ENCODE data around the gene BTNL2.

Gene BTNL2

DNA sequence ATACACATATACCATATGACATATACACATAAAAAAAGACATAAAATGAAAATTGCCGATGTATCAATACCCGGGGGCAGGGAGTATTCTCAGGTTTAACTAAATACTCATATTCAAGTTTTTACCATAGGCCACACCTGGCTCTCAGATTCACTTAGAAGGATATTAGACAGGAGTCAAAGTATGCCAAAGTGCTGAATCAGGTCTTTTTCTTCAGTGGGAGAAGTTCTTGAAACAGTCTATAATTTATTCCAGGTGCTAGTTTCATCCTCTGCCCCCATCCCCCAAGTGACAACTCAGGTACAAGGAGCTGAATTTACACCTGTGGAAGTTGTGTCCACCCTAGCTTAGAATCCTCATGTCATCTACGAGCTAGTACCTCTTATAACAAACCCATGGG, 24.2 kb upstream of the BTNL2 start:
- peaks cover 12 to 14% of the 10 kb centered on the region in 2 donors for H3K4me1 Mint-ChIP-seq
- no peak overlapping the region for H3K4me3 Mint-ChIP-seq
- H3K27ac Mint-ChIP-seq = no peak overlapping the region
- no peaks in the 10 kb centered on the region for H3K36me3 Mint-ChIP-seq
- no peaks in the 10 kb centered on the region for H3K27me3 Mint-ChIP-seq
- no peak for ATAC-seq (replicated peaks)
- no peak for DNase-seq
- H3K9me3 Mint-ChIP-seq = no peaks in the 10 kb centered on the region

- ATAC-seq (replicated peaks) (no peak), DNase-seq (no peak)
- H3K36me3 Mint-ChIP-seq = no peaks in the 10 kb centered on the region
- no peaks in the 10 kb centered on the region for H3K9me3 Mint-ChIP-seq
- peaks cover 5 to 6% of the 10 kb centered on the region in 2 donors for H3K4me1 Mint-ChIP-seq
- H3K27me3 Mint-ChIP-seq = no peaks in the 10 kb centered on the region
- peak overlapping the region; percentile 25 for H3K27ac Mint-ChIP-seq
- H3K4me3 Mint-ChIP-seq = no peak overlapping the region
Observed at GRCh38 chr6:32430179-32430578, 23.2 kb upstream of the BTNL2 start.

- ATAC-seq (replicated peaks) (no peak), DNase-seq (no peak)
- Mint-ChIP-seq H3K36me3 (no peaks in the 10 kb centered on the region), H3K9me3 (no peaks in the 10 kb centered on the region), H3K4me3 (no peak overlapping the region), H3K4me1 (peaks cover under 1 to 2% of the 10 kb centered on the region in 2 donors), H3K27ac (no peak overlapping the region), H3K27me3 (peaks cover 3 to 7% of the 10 kb centered on the region in 2 donors)
Observed at GRCh38 chr6:32427934-32428474, 21.0 kb upstream of the BTNL2 start.

DNA sequence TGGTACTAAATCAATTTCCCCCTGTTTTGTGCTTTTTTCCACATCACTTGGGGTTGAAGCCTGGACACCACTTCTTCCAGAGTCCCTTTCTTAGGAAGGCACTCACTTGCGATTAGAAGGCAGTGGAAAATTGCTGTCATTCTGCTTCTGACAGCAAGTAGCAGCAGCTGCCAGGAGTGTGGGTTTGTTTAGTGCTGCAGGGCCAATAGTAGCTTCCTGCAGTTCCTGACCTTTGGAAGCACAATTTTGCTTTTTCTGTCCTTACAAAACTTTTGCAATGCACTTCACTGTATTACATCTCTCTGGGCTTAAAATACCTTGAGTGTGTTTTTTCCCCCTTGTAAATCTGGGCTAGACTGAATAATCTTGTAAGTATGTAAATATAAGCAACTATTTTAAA, 20.2 kb upstream of the BTNL2 start:
- Mint-ChIP-seq H3K9me3 (no peaks in the 10 kb centered on the region), H3K27me3 (peaks cover 4 to 7% of the 10 kb centered on the region in 2 donors), H3K4me3 (no peak overlapping the region), H3K27ac (no peak overlapping the region), H3K4me1 (no peaks in the 10 kb centered on the region), H3K36me3 (no peaks in the 10 kb centered on the region)
- DNase-seq = no peak
- no peak for ATAC-seq (replicated peaks)

GRCh38 chr6:32426338-32426737, 19.4 kb upstream of the BTNL2 start:
- DNase-seq (no peak), ATAC-seq (replicated peaks) (no peak)
- Mint-ChIP-seq H3K4me3 (no peak overlapping the region), H3K36me3 (no peaks in the 10 kb centered on the region), H3K9me3 (no peaks in the 10 kb centered on the region), H3K27ac (no peak overlapping the region), H3K4me1 (peaks cover 0 to 2% of the 10 kb centered on the region in 2 donors), H3K27me3 (peaks cover 7 to 11% of the 10 kb centered on the region in 2 donors)

- Mint-ChIP-seq H3K27ac (no peak overlapping the region), H3K4me3 (no peak overlapping the region), H3K36me3 (no peaks in the 10 kb centered on the region), H3K9me3 (no peaks in the 10 kb centered on the region), H3K4me1 (peaks cover 0 to 3% of the 10 kb centered on the region in 2 donors), H3K27me3 (peaks cover 11% of the 10 kb centered on the region in 2 donors)
- ATAC-seq (replicated peaks) = no peak
- no peak for DNase-seq
Observed at GRCh38 chr6:32424589-32425300, 17.8 kb upstream of the BTNL2 start.

DNA sequence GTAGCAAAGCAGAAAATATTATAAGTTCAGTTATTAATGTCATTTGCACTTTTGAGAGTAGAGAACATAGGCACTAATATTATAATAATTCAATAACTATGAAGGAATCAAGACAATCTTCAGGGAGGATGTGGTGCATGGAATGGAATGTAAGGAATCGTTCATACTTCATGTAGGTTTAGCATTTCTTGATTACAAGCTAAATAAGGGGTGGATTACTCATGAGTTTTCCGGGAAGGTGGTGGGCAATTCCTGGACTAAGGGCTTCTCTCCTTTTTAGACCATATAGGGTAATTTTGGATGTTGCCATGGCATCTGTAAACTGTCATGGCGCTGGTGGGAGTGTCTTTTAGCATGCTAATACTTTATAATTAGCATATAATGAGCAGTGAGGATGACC, 9.1 kb upstream of the BTNL2 start:
- H3K4me3 Mint-ChIP-seq = peak overlapping the region in 1 of 2 donors; percentile 74
- no peaks in the 10 kb centered on the region for H3K9me3 Mint-ChIP-seq
- no peak overlapping the region for H3K27ac Mint-ChIP-seq
- H3K27me3 Mint-ChIP-seq = peaks cover 24 to 27% of the 10 kb centered on the region in 2 donors
- peaks cover 14 to 20% of the 10 kb centered on the region in 2 donors for H3K4me1 Mint-ChIP-seq
- no peaks in the 10 kb centered on the region for H3K36me3 Mint-ChIP-seq
- no peak for DNase-seq
- no peak for ATAC-seq (replicated peaks)

GRCh38 chr6:32415521-32416019, 8.6 kb upstream of the BTNL2 start:
- Mint-ChIP-seq H3K27ac (no peak overlapping the region), H3K27me3 (peaks cover 24 to 27% of the 10 kb centered on the region in 2 donors), H3K9me3 (no peaks in the 10 kb centered on the region), H3K36me3 (no peaks in the 10 kb centered on the region), H3K4me3 (peak overlapping the region; percentile 37 to 74), H3K4me1 (peaks cover 14 to 20% of the 10 kb centered on the region in 2 donors)
- ATAC-seq (replicated peaks) = peak; percentile 67 to 78
- DNase-seq = peak; percentile 67

GRCh38 chr6:32413427-32414047, 6.6 kb upstream of the BTNL2 start:
- DNase-seq (peak; percentile 72), ATAC-seq (replicated peaks) (peak; percentile 94 to 96)
- Mint-ChIP-seq H3K27ac (no peak overlapping the region), H3K27me3 (peaks cover 17 to 23% of the 10 kb centered on the region in 2 donors), H3K9me3 (no peaks in the 10 kb centered on the region), H3K4me3 (peak overlapping the region; percentile 12 to 68), H3K36me3 (no peaks in the 10 kb centered on the region), H3K4me1 (peaks cover 12 to 20% of the 10 kb centered on the region in 2 donors)

DNA sequence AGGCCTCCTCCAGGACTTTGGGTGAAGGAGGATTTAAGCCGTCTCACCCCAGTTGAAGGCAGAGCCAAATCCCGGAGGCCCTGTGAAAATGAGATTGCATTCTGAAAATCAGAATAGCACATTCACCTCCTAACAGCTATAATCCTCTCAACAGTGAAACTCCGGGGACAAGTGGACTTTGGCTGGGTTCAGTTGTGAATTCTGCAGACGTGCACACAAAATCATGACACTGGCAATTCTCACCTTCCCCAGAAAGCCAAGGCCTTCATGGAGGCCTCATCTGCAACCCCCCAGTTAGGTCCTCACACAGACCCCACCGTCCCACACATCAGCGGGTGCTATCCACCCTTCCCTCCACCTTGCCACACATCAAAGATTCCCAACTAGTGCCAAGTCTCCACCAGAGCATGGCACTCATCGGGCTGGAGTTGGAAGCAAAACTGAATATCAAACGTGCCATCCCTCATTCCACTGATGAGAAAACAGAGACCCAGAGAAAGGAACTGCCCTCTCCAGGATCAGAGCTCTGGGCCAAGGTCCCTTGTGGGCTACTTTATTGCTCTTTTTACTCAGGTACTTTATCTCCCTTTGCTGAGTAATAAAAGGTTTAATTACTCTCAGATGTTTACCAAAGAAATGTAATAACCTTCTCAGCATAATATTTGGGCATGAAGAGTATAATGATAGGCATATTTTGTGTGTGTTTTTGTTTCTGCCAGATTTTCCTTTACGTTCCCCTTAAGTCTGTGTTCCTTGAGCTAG, 4.8 kb upstream of the BTNL2 start:
- ATAC-seq (replicated peaks) = no peak

GRCh38 chr6:32410906-32411305, 3.9 kb upstream of the BTNL2 start:
- H3K27me3 Mint-ChIP-seq = peaks cover 23 to 32% of the 10 kb centered on the region in 2 donors

More for the DNA sequence above, 4.8 kb upstream of the BTNL2 start:
- peaks cover 23 to 32% of the 10 kb centered on the region in 2 donors for H3K27me3 Mint-ChIP-seq
- no peak for DNase-seq
- peaks cover 12 to 20% of the 10 kb centered on the region in 2 donors for H3K4me1 Mint-ChIP-seq
- H3K4me3 Mint-ChIP-seq = no peak overlapping the region
- H3K9me3 Mint-ChIP-seq = no peaks in the 10 kb centered on the region
- peak overlapping the region; percentile 37 for H3K27ac Mint-ChIP-seq
- H3K36me3 Mint-ChIP-seq = no peaks in the 10 kb centered on the region

GRCh38 chr6:32406197-32406596, 784 bp downstream of the BTNL2 start:
- no peaks in the 10 kb centered on the region for H3K36me3 Mint-ChIP-seq
- peaks cover 22 to 26% of the 10 kb centered on the region in 2 donors for H3K27me3 Mint-ChIP-seq
- no peak overlapping the region for H3K27ac Mint-ChIP-seq
- no peak overlapping the region for H3K4me3 Mint-ChIP-seq
- H3K4me1 Mint-ChIP-seq = peaks cover 8 to 10% of the 10 kb centered on the region in 2 donors
- DNase-seq (no peak), ATAC-seq (replicated peaks) (no peak)
- H3K9me3 Mint-ChIP-seq = no peaks in the 10 kb centered on the region

More at GRCh38 chr6:32410906-32411305, 3.9 kb upstream of the BTNL2 start:
- H3K9me3 Mint-ChIP-seq = no peaks in the 10 kb centered on the region
- H3K4me3 Mint-ChIP-seq = no peak overlapping the region
- no peak overlapping the region for H3K27ac Mint-ChIP-seq
- peaks cover 12 to 19% of the 10 kb centered on the region in 2 donors for H3K4me1 Mint-ChIP-seq
- no peak for ATAC-seq (replicated peaks)
- DNase-seq = no peak
- H3K36me3 Mint-ChIP-seq = no peaks in the 10 kb centered on the region

DNA sequence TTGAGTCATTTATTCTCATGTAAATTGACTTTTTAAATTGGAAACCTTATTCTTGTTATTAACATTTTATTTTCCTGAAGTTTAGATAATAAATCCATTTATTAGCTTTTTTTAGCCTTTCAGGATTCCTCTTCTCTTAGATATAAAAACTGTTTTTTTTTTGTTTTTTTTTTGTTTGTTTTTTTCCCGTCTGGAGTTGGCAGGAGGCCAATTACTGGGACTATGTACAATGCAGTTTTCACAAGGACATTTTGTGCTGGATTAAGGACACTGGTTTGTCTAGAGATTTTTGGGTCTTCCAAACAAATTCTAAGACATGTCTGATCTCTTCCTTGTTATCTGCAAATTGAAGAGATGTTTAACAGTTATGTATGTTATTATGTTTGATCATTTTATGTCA, 1.3 kb downstream of the BTNL2 start:
- ATAC-seq (replicated peaks) = no peak
- Mint-ChIP-seq H3K36me3 (no peaks in the 10 kb centered on the region), H3K9me3 (no peaks in the 10 kb centered on the region), H3K4me1 (peaks cover 8 to 11% of the 10 kb centered on the region in 2 donors), H3K27me3 (peaks cover 22 to 27% of the 10 kb centered on the region in 2 donors), H3K27ac (no peak overlapping the region), H3K4me3 (no peak overlapping the region)
- no peak for DNase-seq

DNA sequence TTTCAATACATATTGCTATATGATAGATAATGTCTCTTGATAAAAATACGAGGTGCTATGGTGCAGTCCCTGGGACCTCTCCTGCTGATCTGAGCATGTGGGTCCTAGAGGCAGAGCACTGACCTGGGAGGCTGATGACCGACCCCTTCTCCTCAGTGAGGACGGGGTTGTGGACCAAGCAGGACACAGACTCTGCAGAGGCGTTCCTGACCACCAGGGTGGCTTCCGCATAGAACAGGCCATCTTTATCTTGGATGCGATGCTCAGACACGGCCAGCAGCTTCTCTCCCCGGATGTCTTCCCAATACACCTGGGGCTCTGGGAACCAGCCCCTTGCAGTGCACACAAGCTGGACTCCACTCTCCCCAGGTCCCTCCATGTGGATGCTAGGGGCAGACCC, 4.2 kb downstream of the BTNL2 start:
- Mint-ChIP-seq H3K36me3 (no peaks in the 10 kb centered on the region), H3K4me3 (no peak overlapping the region), H3K27ac (no peak overlapping the region), H3K27me3 (peaks cover 19 to 21% of the 10 kb centered on the region in 2 donors), H3K4me1 (peaks cover 8 to 11% of the 10 kb centered on the region in 2 donors), H3K9me3 (no peaks in the 10 kb centered on the region)
- DNase-seq (no peak), ATAC-seq (replicated peaks) (no peak)

All from stimulated activated naive B cell treated with anti-CD40 and anti-IgM and Interleukin-4, amounts not matched to agents 10 μg/mL and 1 μg/mL and 100 μg/mL, for 72 hours (primary cell).